Effector CD8-positive, alpha-beta T cell (primary cell): ENCODE data around the gene MRS2.

Experiments
- DNase-seq: peaks from one replicate; lab custom pipeline; 2025; lab: John Stamatoyannopoulos, UW

The MRS2 gene

DNA sequence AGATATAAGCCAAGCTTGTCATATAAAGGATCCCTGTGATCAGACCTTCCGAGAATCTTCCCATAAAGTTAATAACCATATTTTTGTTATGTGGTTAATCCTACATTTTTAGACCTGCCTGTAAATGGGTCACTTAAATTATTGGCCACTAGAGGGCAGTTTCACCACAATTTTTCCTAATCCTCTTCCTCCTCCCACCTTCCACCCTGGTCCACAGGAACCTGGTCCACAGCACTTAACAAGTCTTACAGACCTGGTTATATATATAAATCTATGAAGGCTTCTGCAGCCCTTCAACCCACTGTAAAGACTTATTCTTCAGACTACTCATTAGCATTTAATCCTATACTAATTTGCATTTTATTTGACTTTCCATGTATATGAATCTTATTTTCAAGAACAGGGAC, 28.3 kb downstream of the MRS2 start:
- DNase-seq: no peak

DNA sequence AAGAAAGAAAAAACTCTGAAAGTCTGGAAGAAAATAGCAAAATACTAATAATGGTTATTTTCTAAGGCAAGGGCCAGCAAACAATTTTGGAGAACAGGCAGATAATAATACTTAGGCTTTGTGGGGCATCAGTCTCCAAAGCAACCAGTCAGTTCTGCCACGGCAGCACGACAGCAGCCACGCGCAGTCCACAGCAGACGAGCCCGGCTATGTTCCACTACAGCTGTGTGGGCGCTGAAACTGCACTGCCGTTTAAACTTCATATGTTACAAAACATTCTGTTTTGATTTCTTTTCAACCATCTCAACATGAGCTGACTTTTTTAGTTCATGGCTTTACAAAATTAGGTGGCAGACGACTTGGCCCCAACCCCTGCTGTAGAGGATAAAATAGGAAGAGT, 29.9 kb downstream of the MRS2 start:
- DNase-seq: no peak

DNA sequence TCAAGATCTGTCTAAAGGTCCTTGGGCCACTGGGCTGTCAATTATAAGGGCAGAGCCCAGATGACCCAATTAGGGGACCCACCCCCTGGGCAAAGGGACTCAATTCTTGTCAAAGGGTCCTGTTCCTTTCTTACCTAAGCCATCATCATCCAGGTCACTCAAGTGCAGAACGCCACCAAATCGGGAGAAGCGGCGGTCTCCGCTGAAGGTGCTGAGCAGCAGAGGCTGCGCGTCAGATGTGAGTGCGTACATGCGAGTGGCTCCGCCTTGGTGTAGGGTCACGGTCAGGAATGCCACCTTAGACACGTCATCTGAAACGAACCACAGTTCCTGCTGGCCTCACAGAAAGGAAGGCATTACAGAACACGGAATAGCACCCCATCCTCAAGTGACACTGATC, 34.2 kb downstream of the MRS2 start:
- no peak for DNase-seq

DNA sequence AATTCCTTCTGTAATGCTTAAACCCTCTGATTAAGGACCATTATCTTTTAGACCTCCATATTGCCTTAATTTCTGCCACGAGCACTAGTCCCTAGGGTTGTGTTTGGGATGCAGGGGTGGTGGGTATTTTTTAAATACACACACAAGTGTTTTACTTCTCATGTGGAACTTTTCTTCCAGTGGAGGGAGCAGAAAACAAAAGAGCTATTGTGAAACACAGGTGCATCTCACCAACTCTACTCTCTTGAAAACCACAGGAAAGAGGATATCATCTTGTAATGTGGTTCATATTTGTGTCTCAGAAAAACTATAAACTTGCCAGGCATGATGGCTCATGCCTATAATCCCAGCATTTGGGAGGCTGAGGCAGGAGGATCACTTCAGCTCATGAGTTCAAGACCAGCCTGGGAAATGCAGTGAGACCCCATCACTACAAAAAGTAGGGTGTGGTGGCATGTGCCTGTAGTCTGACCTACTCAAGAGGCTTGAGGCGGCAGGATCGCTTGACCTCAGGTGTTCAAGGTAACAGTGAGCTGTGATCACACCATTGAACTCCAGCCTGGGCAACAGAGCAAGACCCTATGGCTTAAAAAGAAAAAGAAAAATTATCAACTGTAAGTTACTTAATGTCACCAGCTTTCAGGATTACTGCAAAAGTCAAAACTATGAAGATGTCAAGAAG, 37.3 kb downstream of the MRS2 start:
- no peak for DNase-seq

DNA sequence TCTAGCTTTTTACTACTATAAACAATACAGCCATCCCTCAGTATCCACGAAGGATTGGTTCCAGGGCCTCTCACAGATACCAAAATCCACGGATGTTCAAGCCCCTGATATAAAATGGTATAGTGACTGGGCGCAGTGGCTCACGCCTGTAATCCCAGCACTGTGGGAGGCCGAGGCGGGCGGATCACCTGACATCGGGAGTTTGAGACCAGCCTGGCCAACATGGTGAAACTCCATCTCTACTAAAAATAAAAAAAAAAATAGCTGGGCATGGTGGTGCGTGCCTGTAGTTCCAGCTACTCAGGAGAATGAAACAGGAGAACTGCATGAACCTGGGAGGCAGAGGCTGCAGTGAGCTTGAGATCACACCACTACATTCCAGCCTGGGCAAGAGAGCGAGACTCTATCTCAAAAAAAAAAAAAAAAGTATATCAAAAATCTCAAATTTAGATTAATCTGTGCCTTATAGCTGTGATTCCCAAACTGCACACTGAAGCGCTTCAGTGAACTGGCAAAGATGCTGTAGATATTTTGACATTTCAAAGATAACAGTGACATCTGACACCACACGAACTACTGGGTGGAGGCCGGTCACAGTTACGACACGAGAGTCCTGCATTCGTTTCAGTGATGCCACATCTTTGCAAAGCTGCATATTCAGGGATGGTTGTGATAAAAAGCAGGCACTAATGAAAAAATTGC, 38.3 kb downstream of the MRS2 start:
- DNase-seq: no peak

DNA sequence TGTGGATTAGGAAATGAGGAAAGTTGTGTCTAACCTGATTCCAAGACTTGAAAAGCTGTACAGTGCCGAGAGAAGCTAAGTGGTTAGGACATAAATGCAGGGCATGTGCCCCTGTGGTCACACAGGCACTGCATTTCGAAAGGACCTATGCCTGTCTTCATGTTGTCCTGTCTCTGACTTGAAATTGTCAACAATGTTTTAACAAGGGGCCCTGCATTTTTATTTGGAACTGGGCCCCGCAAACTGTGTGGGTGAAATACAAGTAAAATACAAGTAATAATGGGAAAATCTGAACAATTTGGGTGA, 38.8 kb downstream of the MRS2 start:
- no peak for DNase-seq

DNA sequence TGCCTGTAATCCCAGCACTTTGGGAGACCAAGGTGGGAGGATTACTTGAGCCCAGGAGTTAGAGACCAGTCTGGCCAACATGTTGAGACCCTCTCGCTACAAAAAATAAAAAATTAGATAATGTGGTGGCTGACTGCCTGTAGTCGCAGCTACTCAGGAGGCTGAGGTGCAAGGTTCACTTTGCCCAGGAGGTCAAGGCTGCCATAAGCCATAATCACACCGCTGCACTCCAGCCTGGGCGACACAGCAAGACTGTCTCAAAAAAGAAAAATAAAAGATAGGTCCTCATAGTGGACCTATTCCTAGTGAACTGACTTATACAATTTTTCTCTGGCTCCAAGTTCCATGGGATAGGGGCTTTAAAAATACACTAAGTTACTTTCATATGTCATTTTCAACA, 41.9 kb downstream of the MRS2 start:
- DNase-seq: no peak

DNA sequence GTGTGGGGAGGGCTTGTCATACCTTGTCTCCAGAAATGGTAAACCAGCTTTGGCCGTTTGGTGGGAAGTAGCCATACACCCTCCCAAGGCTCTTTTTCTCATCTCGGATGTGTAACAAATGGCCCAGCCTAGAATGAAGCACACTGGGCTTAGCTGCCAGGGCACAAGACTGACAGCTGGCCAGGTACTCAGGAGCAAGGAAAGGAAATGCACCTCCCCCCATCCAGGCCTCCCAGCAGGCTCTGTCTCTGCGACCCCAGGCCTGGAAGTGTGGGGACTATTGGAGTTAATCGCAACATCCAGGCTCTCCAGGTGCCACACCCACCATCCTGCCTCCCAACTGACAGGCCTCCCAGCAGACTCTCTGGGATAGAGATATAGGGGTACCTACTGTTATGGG, 43.0 kb downstream of the MRS2 start:
- DNase-seq: no peak

DNA sequence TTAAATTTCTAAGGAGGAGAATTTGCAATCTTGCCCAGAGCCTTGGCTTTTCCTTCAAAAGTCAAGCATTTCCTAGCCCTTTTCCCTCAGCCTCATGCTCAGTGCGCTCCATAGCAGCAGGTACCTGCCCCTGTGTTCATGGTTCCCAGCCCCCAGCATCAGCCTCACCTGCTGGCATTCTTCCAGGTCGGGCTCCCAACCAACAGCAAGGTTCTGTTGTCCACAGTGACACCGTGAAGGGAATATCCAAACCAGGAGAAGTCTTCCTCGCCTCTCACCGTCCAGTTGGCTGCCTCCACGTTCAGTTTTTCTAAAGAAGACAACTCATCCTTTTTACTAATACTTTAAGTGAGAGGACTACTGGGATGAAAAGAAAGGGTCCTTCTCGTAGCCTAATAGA, 43.9 kb downstream of the MRS2 start:
- DNase-seq: no peak

DNA sequence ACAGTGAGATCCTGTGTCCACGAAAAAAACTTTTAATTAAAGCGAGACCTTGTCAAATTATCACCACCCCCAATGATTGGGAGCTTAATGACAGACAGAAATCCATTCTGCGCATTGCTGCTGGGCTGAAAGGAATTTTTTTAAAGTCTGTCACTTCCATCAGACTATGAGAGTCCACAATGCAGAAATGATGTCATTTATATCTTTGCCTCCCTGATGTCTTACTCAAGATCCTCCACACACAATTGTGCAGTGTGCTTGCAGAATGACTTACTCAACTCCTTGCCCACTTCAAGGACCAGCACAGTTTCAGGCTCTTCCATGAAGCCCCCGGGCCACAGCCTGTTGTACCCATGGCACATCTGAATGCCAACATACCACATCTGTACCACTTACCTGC, 45.7 kb downstream of the MRS2 start:
- no peak for DNase-seq

DNA sequence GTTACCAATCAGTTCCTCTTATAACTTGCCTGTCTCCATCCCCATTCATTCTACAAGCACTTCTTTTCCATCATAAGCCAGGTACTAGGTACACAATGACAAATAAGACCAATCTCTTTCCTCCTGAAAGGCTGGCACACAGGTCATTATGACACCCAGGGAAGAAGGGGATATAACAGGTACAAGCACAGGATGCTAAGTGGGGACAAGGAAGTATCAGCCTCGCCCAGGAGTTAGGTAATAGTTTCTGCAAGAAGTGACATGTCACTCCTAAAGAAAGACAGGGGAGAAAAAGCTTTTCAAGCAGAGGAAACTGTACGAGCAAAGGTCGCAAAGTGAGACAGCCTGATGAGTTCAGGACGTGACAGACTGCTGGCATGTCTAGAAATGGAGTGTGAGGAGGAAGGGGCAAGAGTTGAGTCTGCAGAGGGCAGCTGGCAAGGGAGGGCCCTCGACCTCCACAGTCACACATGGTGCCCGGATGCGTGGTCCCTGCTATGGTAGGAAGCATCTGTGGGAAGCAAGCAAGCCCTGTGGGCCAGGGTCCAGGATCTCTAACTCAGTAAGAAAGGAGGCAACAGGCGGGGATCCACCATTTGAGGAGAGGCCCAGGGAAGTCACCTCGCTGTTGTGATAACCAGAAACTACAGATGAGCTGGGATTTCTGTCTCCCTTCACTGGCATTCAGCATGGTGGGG, 46.2 kb downstream of the MRS2 start:
- no peak for DNase-seq

DNA sequence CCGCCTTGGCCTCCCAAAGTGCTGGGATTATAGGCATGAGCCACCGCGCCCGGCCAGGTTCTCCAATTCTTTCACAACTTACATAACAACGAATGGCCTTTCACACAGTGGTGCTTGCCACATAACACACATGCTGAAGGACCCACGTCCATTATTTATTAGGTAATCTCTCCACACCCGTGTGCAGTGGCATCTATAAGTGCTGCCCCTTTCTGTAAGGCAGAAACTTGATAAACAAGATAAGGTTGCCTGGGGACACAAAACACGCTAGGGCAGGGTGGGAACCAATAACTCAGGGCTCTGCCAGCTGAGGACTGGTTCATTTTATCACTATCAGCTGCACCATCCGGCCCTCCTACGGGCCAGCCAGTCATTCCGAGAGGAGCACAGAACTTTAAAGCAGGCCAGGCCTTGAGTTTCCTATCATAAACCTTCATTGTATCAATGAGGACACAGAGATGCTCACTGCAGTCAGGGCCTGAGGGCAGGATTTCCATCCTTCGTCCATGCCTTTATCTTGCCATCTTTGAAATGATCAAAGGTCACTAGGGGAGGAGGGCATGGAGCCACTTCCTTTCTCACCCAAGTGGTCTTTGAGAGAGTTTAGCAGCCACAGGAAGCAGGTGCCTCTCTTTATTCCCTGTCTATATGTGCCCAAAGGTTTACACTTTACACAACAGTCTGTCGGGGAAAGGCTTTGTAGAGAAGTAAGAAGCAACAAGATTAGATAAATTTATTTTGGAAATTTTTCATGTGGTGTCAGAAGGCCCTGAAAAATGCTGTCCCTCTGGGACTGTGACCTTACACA, 49.0 kb downstream of the MRS2 start:
- no peak for DNase-seq

DNA sequence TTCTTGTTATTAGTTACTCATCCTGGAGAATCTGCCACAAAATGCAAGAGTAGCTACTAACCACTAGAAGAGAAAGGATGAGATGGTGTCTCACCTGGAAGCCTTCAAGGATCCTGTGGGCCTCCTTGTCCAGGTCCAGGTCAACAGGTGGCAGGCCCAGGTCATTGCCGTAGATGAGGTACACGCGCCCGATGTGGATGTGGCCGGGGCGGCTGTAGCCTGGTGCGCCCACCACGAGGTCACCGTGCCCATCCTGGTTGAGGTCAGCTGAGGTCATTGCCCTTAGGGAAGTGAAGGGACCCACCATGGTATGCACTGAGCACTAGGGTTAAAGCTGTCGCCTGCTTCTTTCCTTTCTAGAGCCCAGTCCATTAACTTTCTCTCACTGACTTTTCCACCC, 51.2 kb downstream of the MRS2 start:
- no peak for DNase-seq

DNA sequence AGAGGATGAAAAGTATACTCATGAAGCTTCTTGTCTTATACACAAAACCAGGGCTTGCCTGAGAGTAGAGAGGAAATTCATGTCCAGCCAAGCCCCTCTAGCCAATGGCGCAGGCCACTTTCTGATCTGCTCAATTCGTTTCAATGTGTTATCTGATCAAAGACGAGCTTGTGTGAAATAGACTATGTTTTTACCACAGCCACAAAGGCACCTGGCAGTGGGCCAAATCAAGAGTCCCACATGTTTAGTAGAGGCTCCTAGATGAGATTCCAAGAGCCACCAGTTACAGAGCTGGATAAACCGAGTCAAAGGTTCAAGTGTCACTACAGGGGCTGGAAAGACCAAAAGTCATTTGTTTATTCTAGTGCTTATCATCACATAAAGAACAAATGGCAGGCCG, 51.7 kb downstream of the MRS2 start:
- no peak for DNase-seq

DNA sequence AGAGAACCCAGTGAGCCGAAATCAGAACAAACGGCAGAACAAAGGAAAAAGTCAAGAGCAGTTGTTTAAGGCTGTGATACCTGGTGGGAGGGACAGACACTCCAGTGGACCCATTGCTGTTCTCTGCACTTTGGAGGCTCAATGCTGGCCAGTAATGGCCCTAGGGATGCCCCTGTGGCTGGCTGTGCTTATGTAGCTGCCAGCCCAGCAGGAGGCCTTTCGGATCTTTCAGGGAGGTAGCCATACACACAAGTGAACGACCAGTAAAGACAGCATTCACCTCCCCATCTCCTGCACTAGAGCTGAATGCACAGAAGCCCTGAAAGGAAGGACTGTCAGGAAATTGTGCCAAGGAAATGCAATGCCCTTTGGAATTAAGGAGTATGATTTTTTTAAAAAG, 52.3 kb downstream of the MRS2 start:
- no peak for DNase-seq

DNA sequence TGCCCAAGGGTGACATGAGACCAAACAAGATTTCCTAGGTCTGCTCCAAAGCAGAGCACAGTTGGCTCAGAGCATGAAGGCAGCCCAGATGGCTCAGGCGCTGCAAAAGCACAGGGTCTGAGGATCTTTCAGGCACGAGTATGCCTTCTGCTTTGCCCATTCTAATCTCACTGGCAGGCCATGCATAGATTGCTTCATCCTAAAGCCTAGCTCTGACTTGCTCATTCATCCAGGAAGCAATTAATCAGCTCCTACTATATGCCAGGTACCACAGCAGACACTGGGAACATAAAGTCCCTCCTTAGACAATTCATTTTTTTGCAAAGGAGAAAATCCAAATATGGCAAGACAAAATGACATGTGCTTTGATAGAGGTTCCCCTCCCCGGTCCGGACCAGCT, 55.4 kb downstream of the MRS2 start:
- DNase-seq: no peak

DNA sequence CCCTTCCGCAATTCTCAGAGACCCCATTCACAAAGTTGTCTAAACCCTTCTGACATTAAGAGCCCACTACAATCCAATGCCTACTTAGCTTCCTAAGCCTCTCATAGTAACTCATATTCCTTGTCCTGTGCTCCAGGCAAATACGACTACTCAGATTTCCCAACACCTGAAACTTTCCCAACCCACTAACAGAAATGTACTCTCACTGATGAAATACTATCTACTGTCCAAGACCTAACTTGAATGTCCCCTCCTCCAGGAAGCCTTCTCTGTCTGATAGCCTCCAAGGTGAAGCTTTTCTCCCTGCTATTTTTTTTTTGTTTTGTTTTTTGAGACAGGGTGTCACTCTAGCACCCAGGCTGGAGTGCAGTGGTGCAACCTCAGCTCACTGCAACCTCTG, 56.2 kb downstream of the MRS2 start:
- no peak for DNase-seq

DNA sequence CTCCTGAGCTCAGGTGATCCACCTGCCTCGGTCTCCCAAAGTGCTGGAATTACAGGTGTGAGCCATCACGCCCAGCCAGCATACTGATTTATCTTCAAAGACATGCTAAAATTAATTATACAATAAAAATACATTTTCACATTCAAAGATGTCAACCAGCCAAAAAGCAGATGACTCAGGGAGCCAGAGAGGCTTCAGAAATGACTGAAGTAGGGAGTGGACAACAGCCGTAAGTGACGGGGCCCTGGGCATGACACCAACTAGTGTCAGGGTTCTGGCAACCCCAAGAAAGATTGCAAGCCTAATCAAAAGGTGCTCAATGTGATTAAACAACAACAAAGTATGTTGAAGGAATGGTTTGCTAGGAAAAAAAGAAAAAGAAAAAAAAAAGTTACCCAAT, 58.2 kb downstream of the MRS2 start:
- no peak for DNase-seq

DNA sequence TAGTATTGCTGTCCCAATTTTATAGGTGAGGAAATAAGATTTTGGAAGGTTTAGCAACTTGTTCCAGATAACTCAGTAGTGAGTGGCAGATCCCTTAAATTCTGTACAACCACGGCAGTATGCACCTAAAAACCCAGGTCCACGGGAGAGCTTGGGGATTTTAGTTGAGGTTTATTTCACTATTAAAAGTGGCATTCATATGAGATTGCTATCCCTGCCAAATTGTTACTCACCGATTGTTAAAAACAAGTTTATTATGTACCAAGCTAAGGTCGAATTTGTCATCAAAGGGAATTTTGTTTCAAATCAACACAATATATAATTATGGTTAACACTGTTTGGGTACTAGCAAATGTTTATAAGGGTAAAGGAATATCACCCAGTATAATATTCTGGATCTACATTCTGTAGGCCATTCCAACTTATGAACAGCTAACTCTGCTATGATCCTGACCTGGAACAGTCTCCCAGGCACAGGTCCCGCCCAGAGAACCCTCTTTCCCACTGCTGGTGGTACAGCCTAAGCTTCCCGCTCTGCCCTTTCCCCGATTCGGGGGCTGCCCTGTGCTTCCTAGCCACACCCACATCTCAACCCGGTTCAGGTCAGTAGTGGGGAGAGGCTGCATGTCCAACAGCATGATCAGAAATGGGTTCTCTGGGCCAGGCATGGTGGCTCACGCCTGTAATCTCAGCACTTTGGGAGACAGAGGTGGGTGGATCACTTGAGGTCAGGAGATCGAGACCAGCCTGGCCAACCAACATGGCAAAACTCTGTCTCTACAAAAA, 61.7 kb downstream of the MRS2 start:
- no peak for DNase-seq

DNA sequence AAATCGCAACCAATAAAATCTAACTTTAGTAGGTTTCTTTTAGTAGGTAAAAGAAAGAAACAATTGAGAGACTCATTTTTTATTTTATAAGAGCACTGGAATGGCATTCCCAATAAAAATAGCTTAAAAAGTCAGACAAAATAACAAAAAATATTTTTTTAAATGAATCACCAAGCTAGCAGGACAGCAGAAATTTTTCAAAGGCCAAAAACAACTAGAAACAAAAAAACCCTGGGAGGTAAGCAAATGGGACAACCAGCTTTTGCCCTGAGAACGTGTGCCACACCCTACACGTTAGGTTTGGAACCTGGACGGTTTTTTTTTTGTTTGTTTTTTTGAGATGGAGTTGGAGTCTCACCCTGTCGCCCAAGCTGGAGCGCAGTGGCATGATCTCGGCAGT, 67.1 kb downstream of the MRS2 start:
- DNase-seq: no peak

DNA sequence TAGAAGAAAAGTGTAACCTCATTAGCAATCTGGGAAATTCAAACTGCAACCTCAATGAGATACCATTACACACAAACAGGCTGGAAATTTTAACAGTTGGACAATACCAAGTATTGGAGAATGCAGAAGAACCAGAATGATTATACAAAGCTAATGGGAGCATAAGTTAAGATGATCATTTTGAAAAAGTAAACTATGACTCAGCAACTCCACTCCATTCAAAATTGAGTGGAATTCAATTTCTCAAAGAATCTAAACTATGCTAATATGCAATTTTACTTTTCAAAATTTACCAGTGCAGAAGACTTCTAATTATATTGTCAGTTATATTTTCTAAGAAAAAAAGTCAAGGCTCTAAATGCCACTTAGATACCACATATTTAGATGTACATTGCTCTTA, 69.4 kb downstream of the MRS2 start:
- DNase-seq: no peak
